KMS-11 (cell line): ENCODE data around the gene CFAP52.
"Not testable (repeated sequence)": the region's sequence is repeated elsewhere in the genome, so short reads cannot be mapped to it uniquely, and the experiment has no call there.

Source experiments
- H2AFZ ChIP-seq: fragments of 200-600 bp; sonication (generic); 2 replicates; pipeline ENCODE4 v1.6.1; 2016; ENCODE audit warnings: antibody characterized with exemption, mixed run types, low read depth
- H3K27ac ChIP-seq: fragments of 200-600 bp; sonication (generic); 2 replicates; pipeline ENCODE4 v1.6.1; 2016; ENCODE audit warnings: mild to moderate bottlenecking, mixed run types
- H3K27me3 ChIP-seq: fragments of 200-600 bp; sonication (generic); 2 replicates; pipeline ENCODE4 v1.6.1; 2017; ENCODE audit warnings: mild to moderate bottlenecking, low read depth, mixed run types, moderate library complexity; ENCODE audit not compliant: insufficient read depth
- H3K36me3 ChIP-seq: fragments of 200-600 bp; sonication (generic); 2 replicates; pipeline ENCODE4 v1.6.1; 2017; ENCODE audit warnings: mild to moderate bottlenecking, mixed run types; ENCODE audit not compliant: insufficient read depth
- H3K4me1 ChIP-seq: fragments of 200-600 bp; sonication (generic); 2 replicates; pipeline ENCODE4 v1.6.1; 2016; ENCODE audit warnings: mild to moderate bottlenecking, low read depth, mixed run types; ENCODE audit not compliant: poor library complexity, severe bottlenecking
- H3K4me2 ChIP-seq: fragments of 200-600 bp; sonication (generic); 2 replicates; pipeline ENCODE4 v1.7.0; 2016; ENCODE audit warnings: mild to moderate bottlenecking, mixed run types
- H3K4me3 ChIP-seq: fragments of 200-600 bp; sonication (generic); IDR thresholded peaks from 2 replicates; pipeline ENCODE4 v1.6.1; 2017; ENCODE audit warnings: low read depth, low read length, mixed read lengths; ENCODE audit not compliant: insufficient read depth
- H3K79me2 ChIP-seq: fragments of 200-600 bp; sonication (generic); 2 replicates; pipeline ENCODE4 v1.6.1; 2016; ENCODE audit warnings: low read depth, mixed run types; ENCODE audit not compliant: insufficient read depth
- H3K9ac ChIP-seq: fragments of 200-600 bp; sonication (generic); 2 replicates; pipeline ENCODE4 v1.6.1; 2016; ENCODE audit warnings: mild to moderate bottlenecking, mixed run types
- H4K20me1 ChIP-seq: fragments of 200-600 bp; sonication (generic); 2 replicates; pipeline ENCODE4 v1.6.1; 2016; ENCODE audit warnings: mild to moderate bottlenecking, mixed run types; ENCODE audit not compliant: insufficient read depth
- CTCF ChIP-seq: fragments of 200-600 bp; sonication (generic); conservative IDR thresholded peaks from 2 replicates; pipeline ENCODE4 v1.6.1; 2017; ENCODE audit warnings: low read depth, mild to moderate bottlenecking, antibody characterized with exemption, low read length, moderate library complexity, mixed read lengths

The CFAP52 gene

GRCh38 chr17:9575381-9576101 is 901 bp upstream of the CFAP52 start, which contains the start of gene STX8:
TSS of gene STX8 (minus strand) at chr17:9575820. CDS start at chr17:9575808, 12 bp downstream.
- TF ChIP-seq CTCF: no peak
- Histone ChIP-seq H3K9ac (no peak within 1 kb of the TSS; the same call in 1 of the 2 replicates), H4K20me1 (no peaks in the 10 kb centered on the region), H3K36me3 (no peaks in the 10 kb centered on the region), H3K27me3 (no peaks in the 10 kb centered on the region), H3K4me1 (no peaks in the 10 kb centered on the region), H2AFZ (peak within 1 kb of the TSS; percentile 54; the same call in 1 of the 2 replicates), H3K27ac (no peak within 1 kb of the TSS), H3K4me3 (no peak within 1 kb of the TSS), H3K79me2 (no peaks in the 10 kb centered on the region), H3K4me2 (peak within 1 kb of the TSS; percentile 39; the same call in 1 of the 2 replicates)

- H3K79me2 ChIP-seq: no peaks in the 10 kb centered on the region
- no peak overlapping the region for H3K4me2 ChIP-seq
- H4K20me1 ChIP-seq: no peaks in the 10 kb centered on the region
- H3K27me3 ChIP-seq: no peaks in the 10 kb centered on the region
- no peaks in the 10 kb centered on the region for H3K36me3 ChIP-seq
- H3K9ac ChIP-seq: no peak overlapping the region
- no peak overlapping the region for H3K27ac ChIP-seq
- TF ChIP-seq CTCF: no peak
- H3K4me3 ChIP-seq: no peak overlapping the region
- H2AFZ ChIP-seq: no peak overlapping the region
- no peaks in the 10 kb centered on the region for H3K4me1 ChIP-seq
These were observed 899 bp downstream of the CFAP52 start for GRCh38 chr17:9577373-9577709.

- Histone ChIP-seq H3K79me2 (no peaks in the 10 kb centered on the region), H3K4me3 (no peak overlapping the region), H3K9ac (no peak overlapping the region), H4K20me1 (no peaks in the 10 kb centered on the region), H3K36me3 (no peaks in the 10 kb centered on the region), H2AFZ (no peak overlapping the region), H3K4me1 (no peaks in the 10 kb centered on the region), H3K27me3 (no peaks in the 10 kb centered on the region), H3K4me2 (no peak overlapping the region), H3K27ac (no peak overlapping the region)
- no peak for TF ChIP-seq CTCF
These were observed 11.7 kb downstream of the CFAP52 start for GRCh38 chr17:9587969-9588656.

GRCh38 chr17:9594065-9594464 is 17.6 kb downstream of the CFAP52 start:
- Histone ChIP-seq H3K36me3 (no peaks in the 10 kb centered on the region), H3K79me2 (no peaks in the 10 kb centered on the region), H3K27ac (no peak overlapping the region), H2AFZ (no peak overlapping the region), H3K4me1 (no peaks in the 10 kb centered on the region), H3K4me2 (no peak overlapping the region), H3K9ac (no peak overlapping the region), H4K20me1 (no peaks in the 10 kb centered on the region), H3K4me3 (no peak overlapping the region), H3K27me3 (no peaks in the 10 kb centered on the region)
- no peak for TF ChIP-seq CTCF

GRCh38 chr17:9597638-9598037 is 21.2 kb downstream of the CFAP52 start:
- not testable (repeated sequence) for H3K4me1 ChIP-seq, H4K20me1 ChIP-seq, H3K27me3 ChIP-seq, H3K4me3 ChIP-seq, H2AFZ ChIP-seq, H3K79me2 ChIP-seq, H3K4me2 ChIP-seq, H3K27ac ChIP-seq, H3K36me3 ChIP-seq, H3K9ac ChIP-seq
